ENCODE results near the gene KAT6B. TPM values are rescaled to one million over a fixed set of nuclear protein-coding genes. Genes with fewer than 3 reads are reported as not detected.

KAT6B gene
- total and polyA plus RNA-seq, 8 donors, result 27.6 to 48.1 (median 42.3) TPM

- no peaks in the 10 kb centered on the region for H3K27me3 ChIP-seq
- intact Hi-C loops (cut with DNase I), result no loop called here
- no peak for TF ChIP-seq CTCF (IDR thresholded peaks at IDR 0.05)
- no peaks in the 10 kb centered on the region for H3K4me1 ChIP-seq
- no peak for DNase-seq
- H3K27ac ChIP-seq, result no peak overlapping the region
- no peak for ATAC-seq
- H3K4me3 ChIP-seq, result no peak overlapping the region
- no peaks in the 10 kb centered on the region for H3K9me3 ChIP-seq
- no peaks in the 10 kb centered on the region for H3K36me3 ChIP-seq
These were observed 245.4 kb downstream of the KAT6B start for GRCh38 chr10:75071756-75072155.

- no peaks in the 10 kb centered on the region for H3K27me3 ChIP-seq
- no peaks in the 10 kb centered on the region for H3K9me3 ChIP-seq
- H3K36me3 ChIP-seq, result no peaks in the 10 kb centered on the region
- DNase-seq, result no peak
- no peak overlapping the region for H3K4me3 ChIP-seq
- H3K4me1 ChIP-seq, result no peaks in the 10 kb centered on the region
- no peak overlapping the region for H3K27ac ChIP-seq
- ATAC-seq, result no peak
- no peak for TF ChIP-seq CTCF (IDR thresholded peaks at IDR 0.05)
- intact Hi-C loops (cut with DNase I), result no loop called here
These were observed 246.3 kb downstream of the KAT6B start for GRCh38 chr10:75072727-75073126.

GRCh38 chr10:75073442-75073841, 247.0 kb downstream of the KAT6B start:
- Histone ChIP-seq H3K4me1 (no peaks in the 10 kb centered on the region), H3K4me3 (no peak overlapping the region), H3K36me3 (no peaks in the 10 kb centered on the region), H3K9me3 (no peaks in the 10 kb centered on the region), H3K27me3 (no peaks in the 10 kb centered on the region), H3K27ac (no peak overlapping the region)
- DNase-seq (no peak), ATAC-seq (no peak)
- intact Hi-C loops (cut with DNase I), result no loop called here
- TF ChIP-seq CTCF (IDR thresholded peaks at IDR 0.05), result no peak

- TF ChIP-seq CTCF (IDR thresholded peaks at IDR 0.05), result no peak
- H3K36me3 ChIP-seq, result no peaks in the 10 kb centered on the region
- intact Hi-C loops (cut with DNase I), result no loop called here
These were observed 248.5 kb downstream of the KAT6B start for GRCh38 chr10:75074711-75075445.

GRCh38 chr10:75076348-75076747, 249.9 kb downstream of the KAT6B start:
- ATAC-seq, result no peak
- Histone ChIP-seq H3K27ac (no peak overlapping the region), H3K4me1 (no peaks in the 10 kb centered on the region), H3K4me3 (no peak overlapping the region), H3K36me3 (no peaks in the 10 kb centered on the region), H3K27me3 (no peaks in the 10 kb centered on the region), H3K9me3 (peaks cover 0 to 3% of the 10 kb centered on the region in 2 donors)
- no peak for DNase-seq
- intact Hi-C loops (cut with DNase I), result no loop called here
- TF ChIP-seq CTCF (IDR thresholded peaks at IDR 0.05), result no peak

More at GRCh38 chr10:75074711-75075445, 248.5 kb downstream of the KAT6B start:
- ATAC-seq (no peak), DNase-seq (no peak)
- no peak overlapping the region for H3K27ac ChIP-seq
- no peak overlapping the region for H3K4me3 ChIP-seq
- H3K27me3 ChIP-seq, result no peaks in the 10 kb centered on the region
- H3K9me3 ChIP-seq, result no peaks in the 10 kb centered on the region
- H3K4me1 ChIP-seq, result no peaks in the 10 kb centered on the region

Data from left lung (tissue), 10 donors.